GM21825 (cell line): ENCODE results near the gene RCCD1.
A peak's percentile ranks its signal among the peaks of the same experiment; 100 is the strongest.

Source experiments
- ATAC-seq: cut with Tn5 transposase; IDR thresholded peaks from one replicate; pipeline ENCODE4 v1.9.1; 2021; ENCODE audit warnings: mild to moderate bottlenecking, moderate library complexity; ENCODE audit not compliant: unreplicated experiment

RCCD1 gene

DNA sequence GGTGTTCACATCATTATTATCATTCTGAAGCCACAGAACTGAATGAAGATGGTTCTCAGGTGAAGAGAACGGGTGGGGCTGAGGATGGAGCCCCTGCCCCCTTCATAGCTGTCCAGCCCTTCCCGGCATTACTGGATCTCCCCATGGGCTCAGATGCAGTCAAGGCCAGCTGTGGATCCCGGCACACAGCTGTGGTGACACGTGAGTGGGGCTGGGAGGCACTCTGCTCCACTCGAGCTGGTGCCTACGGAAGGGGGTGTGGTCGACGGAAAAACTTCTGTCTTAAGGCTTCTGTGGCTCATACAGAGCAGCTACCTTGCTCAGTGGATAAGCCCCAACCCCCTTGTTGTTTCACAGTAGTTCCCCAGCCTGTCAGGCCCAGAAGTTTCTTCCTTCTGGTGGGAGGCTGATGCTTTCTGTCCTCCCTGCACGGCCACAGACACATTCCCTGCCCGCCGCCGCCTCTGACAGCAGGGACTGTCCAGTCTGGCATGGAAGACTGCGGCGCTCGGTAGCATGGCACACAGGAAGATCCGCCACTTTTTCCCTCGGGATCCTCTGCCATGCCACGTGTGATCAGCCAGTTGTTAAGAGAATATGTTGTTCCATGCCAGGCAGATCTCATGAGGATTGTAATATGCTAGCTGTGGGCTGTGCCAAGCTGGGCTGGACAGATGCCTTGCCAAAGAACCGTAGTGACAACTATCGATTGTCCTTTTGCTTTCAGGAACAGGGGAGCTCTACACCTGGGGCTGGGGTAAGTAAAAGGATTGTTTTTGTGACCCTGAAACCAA lies 5.8 kb downstream of the RCCD1 start:
- no peak for ATAC-seq

DNA sequence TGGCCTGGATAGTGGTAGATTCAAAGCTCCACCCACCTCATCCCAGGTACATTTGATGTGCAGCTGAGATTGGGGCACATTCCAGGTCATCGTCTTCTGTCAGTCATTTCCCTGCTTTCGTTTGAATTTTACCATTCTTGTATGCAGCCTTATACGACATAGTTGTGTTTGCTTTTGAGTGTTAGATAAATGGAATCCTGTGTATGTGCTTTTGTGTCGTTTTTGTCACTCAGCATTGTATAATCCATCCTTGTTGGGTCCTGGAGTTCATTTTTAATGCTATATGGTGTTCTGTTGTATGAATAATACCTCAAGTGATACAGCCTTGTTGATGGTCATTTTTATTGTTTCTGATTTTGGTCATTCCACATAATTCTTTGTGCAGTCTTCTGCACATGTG lies 7.3 kb downstream of the RCCD1 start:
- no peak for ATAC-seq

DNA sequence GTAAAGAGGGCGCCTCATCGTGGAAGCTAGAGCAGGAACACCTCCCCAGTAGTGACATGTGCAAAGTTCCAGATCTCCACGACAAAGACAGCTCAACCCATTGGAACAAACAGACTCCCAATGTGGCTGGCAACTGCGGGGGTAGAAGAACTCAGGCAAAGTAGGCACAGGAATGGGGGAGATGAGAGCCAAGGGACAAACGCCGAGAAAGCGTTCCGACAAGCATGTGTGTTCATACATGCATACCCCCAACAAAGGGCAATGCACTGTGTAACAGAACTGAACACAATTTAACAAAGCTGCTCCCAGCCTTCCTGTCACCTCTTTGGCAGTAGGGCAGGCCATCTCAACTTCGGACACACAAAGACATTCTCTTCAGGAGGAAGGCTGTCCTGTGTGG lies 11.6 kb downstream of the RCCD1 start:
- ATAC-seq: no peak

DNA sequence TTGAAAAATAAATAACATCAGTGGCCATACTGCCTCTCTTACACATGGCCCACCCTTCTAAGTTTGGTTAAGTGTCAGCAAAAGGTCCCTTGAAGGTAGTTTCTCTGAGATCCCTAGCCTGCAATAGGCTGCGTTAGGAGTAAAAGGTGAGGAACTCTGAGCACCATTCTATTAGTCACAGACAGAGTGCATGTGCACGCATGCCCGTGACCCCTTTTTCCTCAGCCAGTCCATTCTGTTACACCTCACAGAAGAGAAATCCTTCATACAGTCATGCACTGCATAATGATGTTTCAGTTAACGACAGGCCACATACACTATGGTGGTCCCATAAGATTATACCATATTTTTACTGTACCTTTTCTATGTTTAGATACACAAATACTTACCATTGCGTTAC lies 12.5 kb downstream of the RCCD1 start:
- no peak for ATAC-seq

DNA sequence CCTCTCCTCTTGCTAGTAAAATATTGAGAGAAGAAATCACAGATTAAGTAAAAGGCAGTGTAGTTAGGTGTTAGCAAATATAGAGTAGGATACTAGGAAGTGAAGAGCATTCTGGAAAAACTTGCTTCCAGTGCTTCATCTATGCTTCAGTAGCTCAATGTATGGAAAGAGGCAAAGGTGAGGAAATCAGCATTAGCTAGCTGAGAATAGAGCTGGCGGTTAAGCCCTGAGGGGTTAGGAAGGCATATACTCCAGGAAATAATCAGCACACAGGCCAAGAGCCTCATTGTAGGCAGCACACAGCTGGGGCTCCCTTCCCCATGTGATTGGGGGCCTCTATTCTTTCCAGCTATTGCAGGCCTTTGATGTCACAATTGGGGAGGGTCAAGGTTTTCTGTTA lies 13.8 kb downstream of the RCCD1 start:
- no peak for ATAC-seq

DNA sequence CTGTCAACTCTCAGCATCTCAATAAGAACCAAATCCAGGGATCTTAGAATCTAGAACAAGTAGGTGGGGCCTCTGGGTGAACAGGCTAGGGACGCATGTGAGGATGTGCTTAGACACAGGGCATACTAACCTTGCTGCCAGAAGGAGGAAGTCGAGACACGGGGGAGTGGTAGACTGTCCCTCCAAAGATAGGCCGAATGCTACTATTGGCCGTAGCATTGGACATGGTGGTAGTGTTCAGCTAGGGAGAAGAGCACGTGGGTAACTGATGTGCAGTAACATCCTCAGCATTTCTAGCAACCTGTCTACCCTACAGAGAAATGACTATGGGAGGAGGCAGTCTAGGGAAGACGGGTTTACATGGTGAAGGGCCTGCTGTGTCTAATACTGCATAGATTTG lies 15.6 kb downstream of the RCCD1 start:
- no peak for ATAC-seq

DNA sequence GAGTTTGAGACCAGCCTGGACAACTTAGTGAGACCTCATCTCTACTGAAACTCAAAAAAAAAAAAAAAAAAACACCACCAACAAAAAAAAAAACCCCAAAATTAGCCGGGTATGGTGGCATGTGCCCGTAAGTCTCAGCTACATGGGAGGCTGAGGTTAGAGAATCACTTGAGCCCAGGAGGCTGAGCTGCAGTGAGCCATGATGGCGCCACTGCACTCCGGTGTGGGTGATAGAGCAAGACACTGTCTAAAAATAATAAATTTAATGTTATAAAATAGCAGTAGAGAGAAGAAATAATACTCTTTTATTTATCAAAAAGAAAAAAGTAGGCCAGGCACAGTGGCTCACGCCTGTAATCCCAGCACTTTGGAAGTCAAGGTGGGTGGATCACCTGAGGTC lies 17.4 kb downstream of the RCCD1 start:
- no peak for ATAC-seq

DNA sequence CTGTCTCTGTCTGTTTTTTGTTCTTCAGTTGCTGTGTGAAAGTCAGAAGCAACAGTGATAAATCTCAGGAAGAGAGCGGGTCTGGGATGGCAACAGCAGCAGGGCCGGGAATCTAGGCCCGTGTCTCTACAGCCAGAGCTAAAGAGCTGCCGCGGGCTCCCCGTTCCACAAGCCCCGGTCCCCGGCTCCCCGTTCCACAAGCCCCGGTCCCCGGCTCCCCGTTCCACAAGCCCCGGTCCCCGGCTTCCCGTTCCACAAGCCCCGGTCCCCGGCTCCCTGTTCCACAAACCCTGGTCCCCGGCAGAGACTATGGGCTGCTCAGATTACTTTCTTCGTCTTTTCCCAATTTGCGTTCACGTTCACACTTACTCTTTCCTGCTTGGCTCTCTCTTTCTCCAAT lies 19.5 kb downstream of the RCCD1 start:
- no peak for ATAC-seq

DNA sequence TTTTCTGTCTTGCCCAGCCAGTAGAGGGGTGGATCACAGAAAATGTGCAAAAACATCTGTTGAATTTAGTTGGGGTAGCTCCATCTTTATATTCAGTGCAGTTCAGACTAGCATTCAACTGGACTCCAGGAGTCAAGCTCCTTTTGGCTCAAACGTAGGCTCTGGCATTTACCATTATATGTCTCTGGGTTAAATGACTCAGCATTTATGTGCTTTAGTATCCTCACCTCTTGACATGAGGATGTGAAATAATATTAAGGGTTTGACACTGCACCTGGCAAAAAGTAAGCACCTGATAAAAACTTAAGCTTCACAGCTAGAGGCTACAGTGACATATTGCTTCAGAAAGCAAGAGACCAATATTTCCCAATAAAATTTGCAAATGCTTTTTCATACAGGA lies 24.9 kb downstream of the RCCD1 start:
- no peak for ATAC-seq

DNA sequence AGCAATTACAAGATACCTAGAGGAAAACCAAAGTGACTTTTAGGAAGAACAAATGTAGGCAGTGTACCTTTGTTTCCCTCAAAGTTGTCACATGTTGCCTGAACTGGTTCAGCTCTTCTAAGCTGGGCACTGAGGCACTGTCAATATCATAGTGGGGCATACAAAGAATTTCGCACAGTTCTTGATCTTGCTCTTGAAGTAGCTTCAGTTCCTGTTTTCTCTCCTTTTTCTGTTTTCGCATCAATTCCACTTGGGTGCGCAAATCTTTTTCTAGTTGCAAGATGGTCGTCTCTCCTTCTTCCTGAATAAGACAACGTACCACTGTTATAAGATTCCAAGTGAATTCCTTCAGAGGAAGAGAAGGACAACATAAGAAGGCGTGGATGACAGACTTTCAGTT lies 27.0 kb downstream of the RCCD1 start:
- ATAC-seq: peak; percentile 73

DNA sequence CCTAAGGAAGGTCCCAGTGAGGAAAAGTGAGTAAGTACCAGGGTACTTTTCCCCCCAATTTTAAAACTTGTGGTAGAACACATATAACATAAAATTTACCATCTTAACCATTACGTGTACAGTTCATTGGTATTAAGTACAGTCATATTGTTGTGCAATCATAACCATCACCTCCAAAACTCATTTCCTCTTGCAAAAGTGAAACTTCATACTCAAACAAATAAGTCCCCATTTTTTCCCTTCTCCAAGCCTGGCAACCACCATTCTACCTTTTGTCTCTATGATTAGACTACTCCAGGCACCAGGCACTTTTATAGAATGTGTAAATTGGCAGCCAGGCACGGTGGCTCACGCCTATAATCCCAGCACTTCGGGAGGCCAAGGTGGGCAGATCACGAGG lies 27.5 kb downstream of the RCCD1 start:
- ATAC-seq: peak; percentile 38

DNA sequence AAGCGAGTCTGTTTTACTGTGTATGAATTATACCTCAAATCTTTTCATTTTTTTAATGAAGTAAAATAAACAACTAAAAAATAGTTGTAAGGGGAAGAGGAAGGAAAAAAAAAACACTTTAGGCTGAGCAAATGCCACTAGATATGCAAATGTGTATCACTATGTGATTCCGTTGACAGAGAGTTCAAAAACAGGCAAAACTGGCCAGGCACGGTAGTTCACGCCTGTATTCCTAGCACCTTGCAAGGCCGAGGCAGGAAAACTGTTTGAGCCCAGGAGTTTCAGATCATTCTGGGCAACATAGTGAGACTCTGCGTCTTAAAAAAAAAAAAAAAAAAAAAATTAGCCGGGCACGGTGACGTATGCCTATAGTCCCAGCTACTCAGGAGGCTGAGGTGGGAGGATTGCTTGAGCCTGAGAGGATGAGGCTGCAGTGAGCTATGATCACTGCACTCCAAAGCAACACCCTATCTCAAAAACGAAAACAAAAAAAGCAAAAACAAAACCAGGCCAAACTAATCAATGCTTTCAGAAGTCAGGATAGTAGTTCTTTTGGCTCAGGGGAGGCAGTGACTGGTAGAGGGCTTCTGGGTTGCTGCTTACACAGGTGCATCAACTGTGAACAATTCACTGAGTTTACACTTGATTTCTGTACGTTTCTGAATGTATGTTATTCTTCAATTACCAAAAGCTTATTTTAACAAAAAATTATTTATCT lies 32.3 kb downstream of the RCCD1 start:
- peak; percentile 47 for ATAC-seq

DNA sequence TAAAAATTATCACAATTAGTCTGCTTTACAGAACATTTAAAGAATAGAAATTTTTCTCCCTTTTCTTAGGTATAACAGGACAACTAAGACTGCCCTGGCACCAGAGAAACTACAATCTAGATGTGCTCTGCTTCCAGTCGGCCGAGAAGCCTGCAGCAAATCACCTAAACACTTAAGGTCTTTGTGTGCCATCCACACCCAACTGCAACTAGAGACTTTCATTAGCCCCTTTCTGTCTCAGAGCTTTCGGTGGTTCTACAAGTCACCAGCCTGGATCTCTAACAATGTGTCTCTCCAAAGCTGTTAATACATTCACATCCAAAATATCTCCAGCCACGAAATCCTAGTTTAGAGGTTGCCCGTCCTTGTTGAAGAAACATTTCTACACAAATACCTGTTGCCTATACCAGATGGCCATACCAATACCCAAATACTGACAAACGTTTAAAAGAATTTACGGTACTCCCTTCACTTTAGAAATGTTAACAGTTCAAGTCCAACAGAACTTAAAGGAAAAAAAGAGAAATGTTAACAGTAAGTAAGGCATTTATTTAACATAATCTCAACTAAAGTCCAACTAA lies 33.0 kb downstream of the RCCD1 start:
- no peak for ATAC-seq

DNA sequence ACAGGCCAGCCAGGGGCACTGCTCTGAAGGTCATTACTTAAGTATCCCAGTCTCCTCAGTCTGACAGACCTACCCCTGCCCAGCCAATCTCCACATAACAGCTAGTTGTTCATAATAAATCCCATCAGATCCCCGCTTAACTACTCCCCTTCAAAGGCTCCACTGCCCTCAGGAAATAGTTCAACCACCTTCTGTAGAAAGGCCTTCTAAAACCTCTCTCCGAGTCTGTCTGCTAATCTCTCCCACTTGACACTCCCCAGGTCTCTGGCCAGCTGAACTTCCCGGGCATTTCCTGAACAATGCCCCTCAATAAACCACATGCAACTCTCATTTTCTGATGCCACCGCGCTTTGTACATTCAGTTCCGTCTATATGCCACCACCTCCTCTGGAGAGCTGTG lies 33.6 kb downstream of the RCCD1 start:
- no peak for ATAC-seq

DNA sequence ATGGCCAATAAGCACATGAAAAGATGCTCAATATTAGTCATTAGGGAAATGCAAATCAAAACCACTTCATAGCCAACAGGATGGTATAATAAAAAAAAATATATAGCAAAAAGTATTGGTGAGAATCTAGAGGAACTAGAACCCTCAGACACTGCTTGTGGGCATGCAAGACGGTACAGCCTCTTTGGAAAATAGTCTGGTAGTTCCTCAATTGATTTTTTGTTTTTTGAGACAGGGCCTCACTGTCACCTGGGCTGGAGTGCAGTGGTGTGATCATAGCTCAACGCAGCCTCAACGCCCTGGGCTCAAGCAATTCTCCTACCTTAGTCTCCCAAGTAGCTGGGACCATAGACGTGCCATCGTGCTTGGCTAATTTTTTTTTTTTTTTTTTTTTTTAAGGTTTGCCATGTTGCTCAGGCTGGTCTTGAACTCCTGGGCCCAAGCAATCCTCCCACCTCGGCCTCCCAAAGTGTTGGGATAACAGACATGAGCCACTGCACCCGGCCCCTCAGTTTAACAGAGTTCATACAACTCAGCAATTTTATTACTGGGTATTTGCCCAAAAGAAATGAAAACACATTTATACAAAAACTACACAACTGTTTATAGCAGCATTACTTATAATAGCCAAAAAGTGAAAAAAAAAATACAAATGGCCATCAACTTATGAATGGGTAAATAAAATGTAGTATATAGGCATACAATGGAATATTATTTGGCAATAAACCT lies 34.5 kb downstream of the RCCD1 start:
- ATAC-seq: no peak

DNA sequence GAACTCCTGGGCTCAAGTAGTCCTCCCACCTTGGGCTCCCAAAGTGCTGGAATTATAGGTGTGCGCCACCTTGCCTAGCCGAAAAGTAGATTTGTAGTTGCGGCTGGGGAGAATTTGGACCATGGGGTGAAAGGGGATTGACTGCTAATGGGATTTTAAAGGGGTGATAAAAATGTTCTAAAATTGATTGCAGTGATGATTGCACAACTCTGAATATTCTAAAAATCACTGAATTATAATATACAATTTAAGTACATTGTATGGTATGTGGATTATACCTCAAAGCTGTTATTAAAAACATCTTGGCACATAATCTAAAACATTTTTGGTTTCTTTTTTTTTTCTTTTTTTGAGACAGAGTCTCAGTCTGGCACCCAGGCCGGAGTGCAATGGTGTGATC lies 35.8 kb downstream of the RCCD1 start:
- no peak for ATAC-seq

DNA sequence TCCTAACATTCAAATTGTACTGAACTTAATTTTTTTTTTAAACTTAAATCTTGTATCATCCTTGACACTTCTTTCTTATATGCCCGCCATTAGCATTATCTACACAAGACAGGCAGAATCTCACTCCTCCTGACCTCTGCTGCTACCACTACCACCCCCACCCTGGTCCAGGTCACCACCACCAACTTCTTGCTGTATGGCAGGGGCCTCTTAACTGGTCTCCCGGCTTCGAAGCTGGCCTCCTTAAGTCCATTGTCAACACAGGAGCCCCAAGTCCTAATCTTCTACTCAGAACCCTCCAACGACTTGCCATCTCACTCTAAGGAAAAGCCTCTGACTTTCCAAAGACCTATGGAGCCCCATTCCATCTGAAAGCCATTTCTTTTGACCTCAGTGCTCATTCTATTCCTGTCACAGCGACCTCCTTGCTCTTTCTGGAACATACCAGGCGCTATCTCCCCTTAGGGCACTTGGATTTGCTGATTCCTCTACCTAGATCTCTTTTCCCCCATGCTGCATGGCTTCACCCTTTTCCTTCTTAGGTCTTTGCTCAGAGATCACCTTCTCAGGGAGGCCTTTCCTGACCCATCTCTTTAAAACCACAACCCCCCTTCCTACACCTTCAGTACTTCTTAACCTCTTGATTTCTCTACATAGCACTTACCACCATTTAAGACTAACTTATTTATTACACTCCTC lies 37.1 kb downstream of the RCCD1 start:
- no peak for ATAC-seq

DNA sequence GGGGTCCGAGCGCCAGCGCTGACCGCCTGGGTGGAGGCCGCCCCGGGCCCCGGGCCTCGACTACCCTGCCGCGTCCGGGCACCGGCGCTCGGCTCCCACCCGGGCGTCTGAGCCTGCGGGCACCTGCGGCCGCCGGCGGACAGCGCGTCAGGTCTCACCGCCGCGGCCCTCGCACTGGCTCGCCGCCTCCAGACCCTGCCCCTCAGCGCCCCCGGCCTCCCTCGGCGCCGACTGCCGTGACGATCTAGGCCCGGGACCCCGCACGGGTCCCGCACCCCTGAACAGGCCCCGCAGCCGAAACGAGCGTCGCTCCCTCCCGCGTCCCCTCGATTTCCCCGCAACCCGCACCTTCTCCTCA lies 39.4 kb downstream of the RCCD1 start:
- ATAC-seq: peak; percentile 16

DNA sequence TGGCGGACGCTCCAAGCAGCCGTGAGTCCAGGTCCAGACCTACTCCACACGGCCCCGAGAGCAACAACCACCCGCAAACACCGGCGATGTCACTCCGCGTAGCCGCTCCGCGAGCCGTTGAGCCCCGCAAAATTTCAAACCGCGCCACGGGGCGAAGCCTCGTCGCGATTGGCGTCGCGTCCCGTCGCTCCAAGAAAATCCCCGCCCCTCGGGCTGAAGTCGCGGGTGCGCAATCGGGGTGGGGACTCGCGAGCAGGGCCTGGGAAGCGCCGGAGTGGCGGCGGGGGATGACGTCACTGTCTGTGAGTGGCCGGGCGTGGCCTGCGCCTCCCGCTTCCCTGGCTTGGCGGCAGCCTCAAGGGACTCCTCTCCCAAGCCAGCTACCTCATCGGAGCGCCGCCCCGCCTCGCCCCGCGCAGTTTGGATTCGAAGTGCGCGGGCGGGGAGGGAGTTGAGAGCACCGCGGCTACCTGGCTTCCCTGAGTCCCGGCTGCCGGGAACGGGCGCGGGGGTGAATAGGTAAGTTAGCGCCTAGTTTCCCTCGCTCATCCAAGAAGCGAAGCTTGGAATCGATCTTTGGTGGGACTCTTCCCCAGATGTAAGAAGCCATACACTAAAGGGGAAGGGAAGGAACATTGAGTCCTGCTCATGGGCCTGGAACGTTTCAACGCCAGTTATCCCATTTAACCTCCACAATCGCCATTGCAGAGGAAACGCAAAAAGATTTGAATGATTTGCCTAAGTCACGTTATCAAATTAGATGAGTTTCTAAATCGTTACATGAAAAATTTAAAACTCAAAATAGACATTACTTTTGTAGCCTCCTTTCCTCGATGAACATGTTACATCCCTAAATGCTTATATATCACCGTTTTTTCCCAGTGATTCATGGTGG lies 40.0 kb downstream of the RCCD1 start, which contains the start of gene PRC1:
Gene PRC1, minus strand, starts transcription at position 119 of the 895 bp plus-strand sequence. Its CDS starts 118 bp downstream, at position 1.
- ATAC-seq: peak; percentile 92

DNA sequence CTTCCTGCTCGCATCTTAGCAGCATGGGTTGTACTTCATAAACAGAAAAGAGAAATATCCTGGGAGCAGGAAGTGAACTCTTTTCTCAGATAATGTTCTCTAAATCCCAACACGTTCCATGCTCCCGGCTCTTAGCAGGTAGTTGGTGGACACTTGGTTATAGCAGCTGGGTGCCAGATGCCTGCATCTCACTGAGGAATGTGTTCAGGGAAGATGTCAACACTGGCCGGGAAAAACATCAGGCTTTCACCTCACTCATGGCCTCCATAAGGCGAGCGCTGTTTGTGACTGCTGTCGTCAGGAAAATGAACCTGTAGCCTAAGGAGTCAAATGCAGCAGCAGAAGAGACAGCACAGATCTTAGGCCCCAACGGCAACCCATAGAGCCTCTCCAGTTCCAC lies 44.1 kb downstream of the RCCD1 start:
- ATAC-seq: no peak
